BE2C (cell line): ENCODE data around the gene F2R.
"Not testable (repeated sequence)": the region's sequence is repeated elsewhere in the genome, so short reads cannot be mapped to it uniquely, and the experiment has no call there.

ENCODE experiments used
- DNase-seq: peaks from one replicate; pipeline ENCODE4 v3.0.0-alpha.2; 2020
- H3K27me3 ChIP-seq: fragments of 250-450 bp; sonication (Bioruptor Pico); 2 replicates; pipeline ENCODE4 v1.5.1; 2020; ENCODE audit warnings: mild to moderate bottlenecking
- H3K36me3 ChIP-seq: fragments of 250-450 bp; sonication (Bioruptor Pico); 2 replicates; pipeline ENCODE4 v1.5.1; 2020; ENCODE audit warnings: mild to moderate bottlenecking
- H3K4me1 ChIP-seq: fragments of 250-450 bp; sonication (Bioruptor Pico); 2 replicates; pipeline ENCODE4 v1.5.1; 2020
- H3K4me3 ChIP-seq: 2 replicates; pipeline ENCODE4 v1.5.1; 2011; ENCODE audit warnings: low read depth, low read length
- H3K9me3 ChIP-seq: fragments of 250-450 bp; sonication (Bioruptor Pico); 2 replicates; pipeline ENCODE4 v1.5.1; 2020
- TF ChIP-seq, protein P1 (sequence below): IDR thresholded peaks from 2 replicates; pipeline ENCODE4 v1.5.1; 2012; ENCODE audit warnings: mild to moderate bottlenecking, low read depth, low read length

The F2R gene

DNA sequence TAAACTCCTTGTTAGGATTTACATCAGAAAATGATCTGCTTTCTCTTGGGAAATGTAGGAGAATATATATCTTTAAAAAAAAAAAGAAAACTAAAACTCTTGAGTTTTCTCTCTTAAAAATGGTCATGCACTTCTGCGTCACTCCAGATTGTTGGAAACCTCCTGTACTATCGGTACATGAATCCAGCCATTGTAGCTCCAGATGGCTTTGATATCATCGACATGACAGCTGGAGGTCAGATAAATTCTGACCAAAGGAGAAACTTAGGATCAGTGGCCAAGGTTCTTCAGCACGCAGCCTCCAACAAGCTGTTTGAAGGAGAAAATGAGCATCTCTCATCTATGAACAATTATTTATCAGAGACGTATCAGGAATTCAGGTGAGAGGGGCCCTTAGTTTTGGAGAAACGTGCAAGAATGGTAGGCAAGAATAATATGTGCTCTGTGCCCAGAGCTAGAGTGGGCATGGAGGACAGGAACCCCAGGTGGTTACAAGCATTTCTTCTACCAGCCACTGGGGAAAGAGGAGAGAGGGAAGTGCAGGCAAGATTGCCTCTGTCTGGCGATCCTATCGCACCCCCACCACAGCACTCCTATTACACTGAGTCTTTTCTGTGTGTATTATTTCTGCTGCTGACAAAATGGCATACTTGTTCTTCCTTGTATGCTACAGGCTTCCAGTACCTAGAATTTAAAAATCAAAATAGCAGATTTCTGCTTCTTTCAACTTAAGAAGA is 41.4 kb upstream of the F2R start:
- Histone ChIP-seq H3K4me3 (no peak overlapping the region), H3K27me3 (peaks cover 11% of the 10 kb centered on the region), H3K4me1 (no peaks in the 10 kb centered on the region), H3K9me3 (no peaks in the 10 kb centered on the region), H3K36me3 (no peaks in the 10 kb centered on the region)
- DNase-seq, result peak; percentile 13
- TF ChIP-seq, protein P1, sequence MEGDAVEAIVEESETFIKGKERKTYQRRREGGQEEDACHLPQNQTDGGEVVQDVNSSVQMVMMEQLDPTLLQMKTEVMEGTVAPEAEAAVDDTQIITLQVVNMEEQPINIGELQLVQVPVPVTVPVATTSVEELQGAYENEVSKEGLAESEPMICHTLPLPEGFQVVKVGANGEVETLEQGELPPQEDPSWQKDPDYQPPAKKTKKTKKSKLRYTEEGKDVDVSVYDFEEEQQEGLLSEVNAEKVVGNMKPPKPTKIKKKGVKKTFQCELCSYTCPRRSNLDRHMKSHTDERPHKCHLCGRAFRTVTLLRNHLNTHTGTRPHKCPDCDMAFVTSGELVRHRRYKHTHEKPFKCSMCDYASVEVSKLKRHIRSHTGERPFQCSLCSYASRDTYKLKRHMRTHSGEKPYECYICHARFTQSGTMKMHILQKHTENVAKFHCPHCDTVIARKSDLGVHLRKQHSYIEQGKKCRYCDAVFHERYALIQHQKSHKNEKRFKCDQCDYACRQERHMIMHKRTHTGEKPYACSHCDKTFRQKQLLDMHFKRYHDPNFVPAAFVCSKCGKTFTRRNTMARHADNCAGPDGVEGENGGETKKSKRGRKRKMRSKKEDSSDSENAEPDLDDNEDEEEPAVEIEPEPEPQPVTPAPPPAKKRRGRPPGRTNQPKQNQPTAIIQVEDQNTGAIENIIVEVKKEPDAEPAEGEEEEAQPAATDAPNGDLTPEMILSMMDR, result no peak

DNA sequence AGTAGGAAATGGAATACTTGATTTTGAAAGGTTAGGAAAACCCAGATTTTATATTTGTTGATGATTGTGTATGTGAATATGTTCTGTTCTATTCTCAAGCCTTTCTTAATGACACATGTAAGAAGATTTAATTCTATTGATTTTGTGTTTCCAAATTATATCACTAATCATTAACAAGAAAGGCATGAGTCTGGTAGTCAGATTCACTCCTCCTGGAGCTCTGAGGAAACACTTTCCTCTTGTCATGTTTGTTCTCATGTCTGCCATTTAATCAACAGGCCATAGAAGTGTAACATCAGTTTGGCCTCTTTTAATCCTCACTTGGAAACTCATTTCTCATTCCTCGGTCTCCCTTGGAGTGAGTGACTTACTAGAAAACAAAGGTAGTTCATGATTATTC is 40.6 kb upstream of the F2R start:
- Histone ChIP-seq H3K4me1 (no peaks in the 10 kb centered on the region), H3K9me3 (no peaks in the 10 kb centered on the region), H3K36me3 (no peaks in the 10 kb centered on the region), H3K27me3 (peaks cover 15% of the 10 kb centered on the region), H3K4me3 (no peak overlapping the region)
- TF ChIP-seq, protein P1, result no peak
- no peak for DNase-seq

DNA sequence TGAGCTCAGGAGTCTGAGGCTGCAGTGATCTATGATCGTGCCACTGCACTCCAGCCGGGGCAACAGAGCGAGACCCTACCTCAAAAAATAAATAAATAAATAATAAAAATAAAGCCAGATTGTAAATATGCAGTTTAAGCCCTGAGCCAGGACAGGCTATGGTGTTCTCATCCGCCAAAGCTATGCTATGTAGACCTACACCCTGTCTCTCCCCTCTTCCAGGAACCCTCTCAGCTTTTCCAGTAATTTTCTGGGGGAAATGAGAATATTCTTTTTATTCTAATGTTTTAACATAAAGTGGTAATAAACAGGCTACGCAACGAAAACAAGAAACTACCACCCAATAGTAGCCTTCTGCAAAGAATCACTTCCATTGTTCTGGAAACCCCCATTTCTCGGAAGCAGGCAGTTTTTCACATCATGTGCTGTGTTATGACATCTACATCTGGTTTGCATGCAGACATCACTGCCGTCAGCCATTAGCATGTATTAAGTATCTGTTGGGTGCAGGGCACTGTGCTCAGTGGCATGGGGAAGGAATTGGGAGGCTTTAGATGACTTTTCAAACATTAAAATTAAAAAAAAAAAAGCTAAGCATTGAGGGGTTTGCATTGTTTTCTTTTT is 38.0 kb upstream of the F2R start:
- TF ChIP-seq, protein P1, result no peak
- Histone ChIP-seq H3K27me3 (peaks cover 15% of the 10 kb centered on the region), H3K9me3 (no peaks in the 10 kb centered on the region), H3K4me1 (no peaks in the 10 kb centered on the region), H3K4me3 (no peak overlapping the region), H3K36me3 (no peaks in the 10 kb centered on the region)
- no peak for DNase-seq

DNA sequence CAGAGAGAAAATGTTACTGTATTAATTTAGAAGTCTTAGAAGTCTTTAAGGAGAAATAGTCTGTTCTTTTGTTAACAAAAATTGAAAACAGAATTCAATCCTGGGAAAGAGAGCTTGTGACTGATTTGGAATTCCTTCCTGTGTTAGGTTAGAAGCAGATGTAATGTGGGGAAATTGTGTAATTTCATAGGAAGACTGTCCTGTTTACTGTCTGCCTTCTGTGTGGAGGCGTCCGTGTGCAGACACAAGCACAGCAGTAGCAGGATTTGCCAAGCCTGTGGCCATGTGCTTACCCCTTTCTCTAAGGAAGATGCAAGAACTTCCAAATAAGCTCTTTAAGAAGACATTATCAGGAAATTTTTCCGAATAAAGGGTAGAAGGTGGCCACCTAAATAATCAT is 36.7 kb upstream of the F2R start:
- Histone ChIP-seq H3K9me3 (no peaks in the 10 kb centered on the region), H3K27me3 (peaks cover 15% of the 10 kb centered on the region), H3K4me1 (no peaks in the 10 kb centered on the region), H3K4me3 (no peak overlapping the region), H3K36me3 (no peaks in the 10 kb centered on the region)
- TF ChIP-seq, protein P1, result no peak
- no peak for DNase-seq

DNA sequence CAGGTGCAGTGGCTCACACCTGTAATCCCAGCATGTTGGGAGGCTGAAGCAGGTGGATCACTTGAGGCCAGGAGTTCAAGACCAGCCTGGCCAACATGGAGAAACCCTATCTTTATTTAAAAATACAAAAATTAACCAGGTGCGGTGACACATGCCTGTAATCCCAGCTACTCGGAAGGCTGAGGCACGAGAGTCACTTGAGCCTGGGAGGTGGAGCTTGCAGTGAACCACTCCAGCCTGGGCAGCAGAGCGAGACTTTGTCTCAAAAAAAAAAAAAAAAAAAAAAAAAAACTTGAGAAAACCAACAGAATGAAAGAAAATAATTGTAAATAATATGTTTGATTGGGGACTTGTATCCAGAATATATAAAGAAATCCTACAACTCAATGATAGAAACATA is 35.1 kb upstream of the F2R start:
- not testable (repeated sequence) for H3K36me3 ChIP-seq

DNA sequence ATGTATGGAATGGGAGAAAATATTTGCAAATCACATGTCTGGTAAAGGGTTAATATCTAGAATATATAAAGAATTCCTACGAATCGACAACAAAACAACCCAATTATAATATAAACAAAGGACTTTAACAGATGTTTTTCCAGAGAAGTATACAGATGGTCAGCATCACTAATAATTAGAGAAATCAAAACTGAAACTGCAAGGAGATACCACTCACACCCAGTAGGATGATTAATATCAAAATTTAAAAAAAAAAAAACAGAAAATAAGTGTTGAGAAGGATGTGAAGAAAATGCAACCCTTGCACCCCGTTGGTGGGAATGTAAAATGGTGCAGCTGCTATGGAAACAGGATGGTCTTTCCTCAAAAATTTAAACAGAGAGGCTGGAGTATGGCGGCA is 34.6 kb upstream of the F2R start:
- Histone ChIP-seq H3K27me3 (peaks cover 12% of the 10 kb centered on the region), H3K9me3 (no peaks in the 10 kb centered on the region), H3K36me3 (no peaks in the 10 kb centered on the region), H3K4me3 (no peak overlapping the region), H3K4me1 (no peaks in the 10 kb centered on the region)
- TF ChIP-seq, protein P1, result no peak
- DNase-seq, result no peak

More for the DNA sequence above, 35.1 kb upstream of the F2R start:
- H3K27me3 ChIP-seq, result peaks cover 15% of the 10 kb centered on the region
- not testable (repeated sequence) for H3K4me3 ChIP-seq, H3K4me1 ChIP-seq, H3K9me3 ChIP-seq, DNase-seq
